ENCODE results near the gene EFS. TPM values are rescaled to one million over a fixed set of nuclear protein-coding genes. Genes with fewer than 3 reads are reported as not detected.

EFS gene
- total and polyA plus RNA-seq, 10 of the 15 experiments (the other 5 are each of a cell fraction or from before 2014, with no cell fraction given), result 0.08 TPM; not detected in 9

DNA sequence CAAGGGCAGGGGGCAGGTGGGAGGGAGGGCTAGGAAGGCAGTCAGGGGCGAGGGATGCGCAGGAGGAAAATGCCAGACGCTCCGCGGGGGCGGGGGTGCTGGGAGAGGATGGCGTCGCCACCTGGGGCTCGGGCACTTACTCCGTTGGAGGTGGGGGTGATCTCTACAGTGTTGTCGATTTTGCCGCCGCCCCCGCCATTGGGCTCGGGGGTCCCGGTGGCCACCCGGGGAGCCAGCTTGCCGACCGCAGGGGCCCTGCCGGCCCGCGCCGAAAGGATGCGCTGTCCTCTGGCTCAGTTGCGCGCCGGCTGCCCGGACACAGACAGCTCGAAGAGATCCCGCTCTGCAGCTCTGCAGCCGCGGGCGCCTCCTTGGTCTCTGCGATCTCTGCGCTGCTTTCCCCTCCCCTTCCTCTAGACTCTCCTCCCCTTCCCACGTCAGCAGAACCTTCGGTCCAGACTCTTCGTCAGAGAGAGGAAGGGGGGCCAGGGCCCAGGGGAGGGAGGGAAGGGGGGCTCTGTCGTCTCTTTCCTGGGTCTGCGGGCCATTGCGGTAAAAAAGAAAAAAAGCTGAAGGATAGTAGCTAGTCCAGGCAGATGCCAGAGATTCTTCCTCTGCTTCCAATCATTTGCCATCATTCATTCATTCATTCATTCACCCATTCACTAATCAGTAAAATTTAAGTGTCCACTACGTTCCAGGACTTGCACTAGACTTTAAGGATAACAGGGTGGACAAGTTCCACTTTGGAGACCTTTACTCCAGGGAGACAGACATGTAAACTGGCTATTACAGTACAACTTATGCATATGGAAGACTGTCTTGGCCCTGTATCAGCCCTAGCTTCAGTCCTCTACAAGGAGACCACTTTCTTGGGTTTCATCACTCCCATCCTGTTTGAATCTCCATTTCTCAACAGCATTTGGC, 12.2 kb downstream of the EFS start, which contains the start of gene SLC22A17:
Gene SLC22A17 (minus strand): TSS at position 382 of the 927 bp plus-strand sequence.
- in situ Hi-C loops (cut with MboI), result no loop called here
- ChIA-PET SMC1A (ENCODE audit: uncharacterized antibody, unreplicated experiment) (no interaction called here), POLR2A (no interaction called here), RAD21 (ENCODE audit: unreplicated experiment) (interaction anchor here (0.6 kb wide), 1 partner anchor 32 kb away, joined by 3 read pairs; the partner anchor contains the start of gene PABPN1), CTCF (no interaction called here)
- ATAC-seq, result no peak
- no peak for TF ChIP-seq ASH2L (IDR thresholded peaks at IDR 0.05; ENCODE audit: borderline replicate concordance, low read depth)
- no peak; the same call in 1 of the 2 replicates for TF ChIP-seq POLR2A (IDR thresholded peaks at IDR 0.05; ENCODE audit: low read depth, low read length)
- no peak for TF ChIP-seq JUND (IDR thresholded peaks at IDR 0.05; ENCODE audit: low read depth, low read length)
- TF ChIP-seq BMI1 (IDR thresholded peaks at IDR 0.05; ENCODE audit: borderline replicate concordance), result no peak
- peak; percentile 64 for TF ChIP-seq SUZ12 (IDR thresholded peaks at IDR 0.05; ENCODE audit: unreplicated experiment)
- no peak for TF ChIP-seq MTA3 (IDR thresholded peaks at IDR 0.05; ENCODE audit: borderline replicate concordance, low read length)
- TF ChIP-seq, protein P1, sequence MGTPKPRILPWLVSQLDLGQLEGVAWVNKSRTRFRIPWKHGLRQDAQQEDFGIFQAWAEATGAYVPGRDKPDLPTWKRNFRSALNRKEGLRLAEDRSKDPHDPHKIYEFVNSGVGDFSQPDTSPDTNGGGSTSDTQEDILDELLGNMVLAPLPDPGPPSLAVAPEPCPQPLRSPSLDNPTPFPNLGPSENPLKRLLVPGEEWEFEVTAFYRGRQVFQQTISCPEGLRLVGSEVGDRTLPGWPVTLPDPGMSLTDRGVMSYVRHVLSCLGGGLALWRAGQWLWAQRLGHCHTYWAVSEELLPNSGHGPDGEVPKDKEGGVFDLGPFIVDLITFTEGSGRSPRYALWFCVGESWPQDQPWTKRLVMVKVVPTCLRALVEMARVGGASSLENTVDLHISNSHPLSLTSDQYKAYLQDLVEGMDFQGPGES (IDR thresholded peaks at IDR 0.05), result no peak
- 0 out of 2 replicates have a peak, but pooled peaks have one; percentile 49 for TF ChIP-seq ZNF24 (IDR thresholded peaks at IDR 0.05)
- TF ChIP-seq ZZZ3 (IDR thresholded peaks at IDR 0.05; ENCODE audit: control insufficient read depth, insufficient read length, low read depth), result no peak
- TF ChIP-seq SREBF1 (IDR thresholded peaks at IDR 0.05; ENCODE audit: low read length), result no peak
- no peak for TF ChIP-seq NFXL1 (IDR thresholded peaks at IDR 0.05; ENCODE audit: borderline replicate concordance)
- no peak for TF ChIP-seq RAD21 (IDR thresholded peaks at IDR 0.05; ENCODE audit: insufficient read depth, low read depth, low read length)
- Histone ChIP-seq H3K27me3 (replicated peaks in 1 of 2; ENCODE audit: control insufficient read depth in 2 of 2, insufficient read depth in 2 of 2, low read length in 1 of 2) (peaks cover 7 to 11% of the 10 kb centered on the region in 2 experiments), H3K79me2 (ENCODE audit: control insufficient read depth, insufficient read depth, low read length) (no peaks in the 10 kb centered on the region), H3K4me3 (no peak within 1 kb of the TSS), H3K27ac (ENCODE audit: control insufficient read depth, insufficient read depth) (no peak within 1 kb of the TSS), H3K4me1 (ENCODE audit: control insufficient read depth, insufficient read depth, low read length) (no peaks in the 10 kb centered on the region), H3K9me3 (replicated peaks; ENCODE audit: control insufficient read depth, insufficient read depth, low read length) (no peaks in the 10 kb centered on the region), H3K4me2 (ENCODE audit: control insufficient read depth, insufficient read depth) (0 out of 2 replicates have a peak within 1 kb of the TSS, but pooled peaks have one; percentile 1), H3K36me3 (ENCODE audit: control insufficient read depth in 2 of 2, insufficient read depth in 2 of 2, low read length in 1 of 2) (no peaks in the 10 kb centered on the region), H3K9ac (ENCODE audit: control insufficient read depth, insufficient read depth, low read length) (no peak within 1 kb of the TSS), H2AFZ (ENCODE audit: control insufficient read depth, low read depth, low read length) (no peak within 1 kb of the TSS), H4K20me1 (ENCODE audit: control insufficient read depth, insufficient read depth) (no peaks in the 10 kb centered on the region)
- FAIRE-seq, result no peak
- DNase-seq (ENCODE audit: low read depth, low spot score), result no peak
- intact Hi-C loops (cut with micrococcal nuclease; ENCODE audit: unreplicated experiment), result no loop called here
- no TSS peak for BruUV-seq (replicated peaks)
- WGBS (ENCODE audit: insufficient coverage, insufficient replicate concordance, low lambda C conversion rate, missing lambda C conversion rate), result 2% methylated on average over 30 of the region's 42 CpGs
